Central memory CD8-positive, alpha-beta T cell (primary cell): Measurements from ENCODE around the gene EXOC3L4.
A peak's percentile ranks its signal among the peaks of the same experiment; 100 is the strongest.
"Not testable (repeated sequence)": the region's sequence is repeated elsewhere in the genome, so short reads cannot be mapped to it uniquely, and the experiment has no call there.

Experiments used
- ATAC-seq: fragments of 150-1000 bp; cut with Tn5 transposase; replicated peaks from 2 replicates; pipeline ENCODE4 v1.10.0; 2022; ENCODE audit warnings: mild to moderate bottlenecking, moderate FRiP score, moderate number of reproducible peaks; ENCODE audit not compliant: poor library complexity, severe bottlenecking; ENCODE audit errors: extremely low read depth
- DNase-seq, 2 donors: peaks; one replicate each; pipeline ENCODE4 v3.0.0; 2021; ENCODE audit warnings: low spot score in 2 of 2
- H3K27ac Mint-ChIP-seq: one replicate; pipeline ENCODE4 v1.8.0; 2022; ENCODE audit warnings: low read depth, mild to moderate bottlenecking, moderate library complexity, mixed read lengths
- H3K27me3 Mint-ChIP-seq: one replicate; pipeline ENCODE4 v1.8.0; 2022; ENCODE audit warnings: mixed read lengths
- H3K36me3 Mint-ChIP-seq: one replicate; pipeline ENCODE4 v1.8.0; 2022; ENCODE audit warnings: mild to moderate bottlenecking, moderate library complexity, mixed read lengths; ENCODE audit not compliant: insufficient read depth
- H3K4me1 Mint-ChIP-seq: one replicate; pipeline ENCODE4 v1.8.0; 2022; ENCODE audit warnings: mixed read lengths
- H3K4me3 Mint-ChIP-seq: one replicate; pipeline ENCODE4 v1.8.0; 2022; ENCODE audit warnings: mild to moderate bottlenecking, moderate library complexity, mixed read lengths
- H3K9me3 Mint-ChIP-seq: one replicate; pipeline ENCODE4 v1.8.0; 2022; ENCODE audit warnings: mixed read lengths

Gene EXOC3L4

DNA sequence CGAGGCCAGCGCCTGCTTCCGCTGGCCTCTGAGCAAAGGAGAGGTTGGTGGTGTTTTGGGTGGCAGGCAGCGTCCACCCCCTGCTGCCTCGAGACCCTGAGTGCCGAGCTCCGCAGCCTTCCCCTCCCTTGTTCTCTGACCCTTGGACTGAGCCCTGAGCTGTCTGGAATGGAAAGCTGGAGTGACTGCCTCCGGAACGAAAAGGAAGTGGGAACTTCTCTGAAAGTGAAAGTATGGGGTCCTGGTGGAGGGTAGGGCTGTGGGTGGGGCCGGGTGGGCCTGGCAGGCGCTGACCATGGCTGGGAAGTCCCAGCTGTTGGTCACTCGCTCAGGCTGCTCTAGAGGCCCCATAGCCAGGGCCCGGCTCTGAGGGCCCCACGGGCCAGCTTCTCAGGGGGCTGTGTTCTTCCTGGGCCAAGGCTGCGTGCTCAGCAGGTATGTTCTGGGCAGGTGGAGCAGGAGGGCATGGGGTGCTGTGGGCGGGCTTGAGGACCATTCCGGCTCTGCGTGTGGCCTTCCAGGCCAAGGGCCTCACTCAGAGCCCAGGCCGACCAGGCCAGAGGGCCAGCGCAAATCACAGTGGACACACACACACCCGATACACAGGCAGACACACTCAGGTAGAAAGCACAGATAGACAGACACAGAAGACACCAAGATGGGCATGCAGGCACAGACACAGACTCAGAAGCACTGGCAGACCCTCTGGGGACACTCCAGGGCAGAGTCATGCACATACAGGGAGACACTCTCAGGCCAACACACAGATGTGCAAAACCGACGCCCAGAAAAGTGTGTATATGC is at the start of gene EXOC3L4:
TSS of gene EXOC3L4 (plus strand) at position 320 of the 804 bp plus-strand sequence. CDS start 5,495 bp downstream, outside the sequence.
- no peak within 1 kb of the TSS for H3K4me3 Mint-ChIP-seq
- no peaks in the 10 kb centered on the region for H3K4me1 Mint-ChIP-seq
- no peaks in the 10 kb centered on the region for H3K9me3 Mint-ChIP-seq
- ATAC-seq (no peak), DNase-seq (no peak)
- H3K36me3 Mint-ChIP-seq = no peaks in the 10 kb centered on the region
- H3K27ac Mint-ChIP-seq = no peak within 1 kb of the TSS
- peaks cover 19% of the 10 kb centered on the region for H3K27me3 Mint-ChIP-seq

DNA sequence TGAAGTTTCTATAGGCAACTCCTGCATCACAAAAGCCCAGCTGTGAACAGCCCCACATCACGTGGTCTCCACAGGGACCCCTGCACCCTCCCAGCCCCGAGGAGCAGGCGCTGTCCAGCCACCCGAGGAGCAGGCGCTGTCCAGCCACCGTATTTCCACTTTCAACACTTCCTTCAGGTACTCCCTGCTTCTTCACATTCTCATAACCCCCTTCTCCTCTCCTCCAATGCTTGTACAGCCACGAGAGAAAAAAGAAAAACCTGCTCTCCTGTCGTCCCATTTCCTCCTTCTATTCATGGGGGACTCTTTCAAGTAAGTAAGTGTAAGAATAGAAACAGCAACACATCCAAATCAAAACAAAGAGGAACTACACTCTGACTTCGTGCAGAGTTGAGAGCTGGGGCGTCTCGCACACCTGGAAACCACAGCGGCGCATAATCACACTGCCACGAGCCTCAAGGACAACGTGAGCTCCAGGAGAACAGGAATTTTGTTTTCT is 49.1 kb upstream of the EXOC3L4 start:
- Mint-ChIP-seq H3K9me3 (no peaks in the 10 kb centered on the region), H3K27ac (no peak overlapping the region), H3K27me3 (peaks cover 42% of the 10 kb centered on the region), H3K4me3 (no peak overlapping the region), H3K4me1 (peaks cover 7% of the 10 kb centered on the region), H3K36me3 (peaks cover 2% of the 10 kb centered on the region)
- DNase-seq (no peak), ATAC-seq (no peak)

DNA sequence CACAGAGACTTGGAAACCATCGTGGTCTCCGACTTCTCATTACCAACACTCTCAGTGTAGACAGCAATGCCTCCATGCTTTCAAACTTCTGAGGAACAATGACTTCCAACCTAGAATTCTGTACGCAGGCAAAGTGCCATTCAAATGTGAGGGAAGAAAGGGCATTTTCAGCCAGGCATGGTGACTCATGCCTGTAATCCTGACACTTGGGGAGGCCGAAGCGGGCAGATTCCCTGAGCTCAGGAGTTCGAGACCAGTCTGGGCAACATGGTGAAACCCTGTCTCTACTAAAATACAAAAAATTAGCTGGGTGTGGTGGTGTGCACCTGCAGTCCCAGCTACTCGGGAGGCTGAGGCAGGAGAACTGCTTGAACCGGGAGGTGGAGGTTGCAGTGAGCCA is 47.1 kb upstream of the EXOC3L4 start:
- peaks cover 38% of the 10 kb centered on the region for H3K27me3 Mint-ChIP-seq
- H3K4me3 Mint-ChIP-seq = not testable (repeated sequence)

DNA sequence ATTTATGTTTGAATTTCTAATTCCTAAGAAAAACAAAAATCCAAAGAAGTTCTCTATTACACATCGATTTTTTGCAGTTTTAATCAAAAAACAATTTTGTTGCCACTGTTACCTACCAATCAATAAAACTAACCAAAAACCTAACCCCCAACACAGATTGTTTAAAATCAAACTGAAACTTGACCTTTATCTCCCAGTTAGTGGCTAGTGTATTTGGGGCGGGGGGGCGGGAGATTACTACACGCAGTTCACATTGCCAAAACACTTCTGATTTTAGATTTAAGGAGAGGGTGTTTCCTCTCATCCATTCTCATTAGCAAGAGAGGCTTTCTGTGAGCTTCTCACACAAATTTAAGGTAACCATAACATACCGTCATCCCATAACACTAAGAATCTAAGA is 43.6 kb upstream of the EXOC3L4 start:
- no peak overlapping the region for H3K27ac Mint-ChIP-seq
- H3K4me3 Mint-ChIP-seq = no peak overlapping the region
- no peaks in the 10 kb centered on the region for H3K9me3 Mint-ChIP-seq
- H3K4me1 Mint-ChIP-seq = no peaks in the 10 kb centered on the region
- DNase-seq (no peak), ATAC-seq (no peak)
- H3K36me3 Mint-ChIP-seq = peaks cover 2% of the 10 kb centered on the region
- peaks cover 41% of the 10 kb centered on the region for H3K27me3 Mint-ChIP-seq

More for the DNA sequence above, 47.1 kb upstream of the EXOC3L4 start:
- DNase-seq, H3K4me1 Mint-ChIP-seq, H3K36me3 Mint-ChIP-seq, H3K27ac Mint-ChIP-seq, H3K9me3 Mint-ChIP-seq, ATAC-seq: not testable (repeated sequence)

DNA sequence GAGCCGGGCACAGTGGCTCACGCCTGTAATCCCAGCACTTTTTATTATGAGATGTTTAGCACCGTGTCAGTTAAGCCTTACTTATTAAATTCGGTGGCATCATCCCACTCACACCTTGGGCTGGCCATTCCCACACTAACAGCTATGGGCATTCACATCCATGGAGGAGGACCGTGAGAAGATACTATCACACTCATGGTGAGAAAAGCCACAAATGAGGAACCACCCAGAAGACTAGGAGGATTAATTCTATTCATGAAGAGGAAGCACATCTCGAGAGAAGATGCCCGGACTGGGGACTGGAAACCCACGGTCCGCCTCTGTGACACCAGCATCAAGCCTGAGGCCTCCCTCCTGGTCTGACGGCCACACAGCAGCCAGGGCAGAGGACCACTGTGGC is 42.1 kb upstream of the EXOC3L4 start:
- peaks cover 7% of the 10 kb centered on the region for H3K4me1 Mint-ChIP-seq

DNA sequence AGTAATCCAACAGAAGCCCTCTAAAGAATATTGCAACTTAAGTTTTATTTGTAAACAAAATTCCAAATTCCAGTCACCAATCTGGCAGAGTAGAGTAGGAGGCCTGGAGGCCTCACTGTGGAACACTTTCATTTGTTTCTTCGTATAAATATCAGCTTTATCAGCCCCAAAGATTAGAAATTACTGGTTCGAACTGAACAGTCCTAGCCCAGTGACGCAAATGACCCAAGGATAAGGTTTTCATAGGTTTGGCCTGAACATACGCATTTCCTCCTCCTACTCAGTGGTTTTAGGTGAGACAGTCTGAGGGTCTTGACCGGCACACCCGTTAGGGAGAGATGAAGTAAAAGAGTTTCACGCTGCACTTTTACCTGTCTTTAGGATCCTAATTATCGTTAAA is 38.8 kb upstream of the EXOC3L4 start:
- ATAC-seq (no peak), DNase-seq (no peak)
- no peaks in the 10 kb centered on the region for H3K9me3 Mint-ChIP-seq
- no peak overlapping the region for H3K27ac Mint-ChIP-seq
- peaks cover 1% of the 10 kb centered on the region for H3K36me3 Mint-ChIP-seq
- peaks cover 7% of the 10 kb centered on the region for H3K4me1 Mint-ChIP-seq
- H3K27me3 Mint-ChIP-seq = peaks cover 53% of the 10 kb centered on the region
- peak overlapping the region; percentile 60 for H3K4me3 Mint-ChIP-seq

More for the DNA sequence above, 42.1 kb upstream of the EXOC3L4 start:
- ATAC-seq (no peak), DNase-seq (no peak)
- H3K27ac Mint-ChIP-seq = no peak overlapping the region
- no peak overlapping the region for H3K4me3 Mint-ChIP-seq
- peaks cover 2% of the 10 kb centered on the region for H3K36me3 Mint-ChIP-seq
- peaks cover 36% of the 10 kb centered on the region for H3K27me3 Mint-ChIP-seq
- H3K9me3 Mint-ChIP-seq = no peaks in the 10 kb centered on the region

DNA sequence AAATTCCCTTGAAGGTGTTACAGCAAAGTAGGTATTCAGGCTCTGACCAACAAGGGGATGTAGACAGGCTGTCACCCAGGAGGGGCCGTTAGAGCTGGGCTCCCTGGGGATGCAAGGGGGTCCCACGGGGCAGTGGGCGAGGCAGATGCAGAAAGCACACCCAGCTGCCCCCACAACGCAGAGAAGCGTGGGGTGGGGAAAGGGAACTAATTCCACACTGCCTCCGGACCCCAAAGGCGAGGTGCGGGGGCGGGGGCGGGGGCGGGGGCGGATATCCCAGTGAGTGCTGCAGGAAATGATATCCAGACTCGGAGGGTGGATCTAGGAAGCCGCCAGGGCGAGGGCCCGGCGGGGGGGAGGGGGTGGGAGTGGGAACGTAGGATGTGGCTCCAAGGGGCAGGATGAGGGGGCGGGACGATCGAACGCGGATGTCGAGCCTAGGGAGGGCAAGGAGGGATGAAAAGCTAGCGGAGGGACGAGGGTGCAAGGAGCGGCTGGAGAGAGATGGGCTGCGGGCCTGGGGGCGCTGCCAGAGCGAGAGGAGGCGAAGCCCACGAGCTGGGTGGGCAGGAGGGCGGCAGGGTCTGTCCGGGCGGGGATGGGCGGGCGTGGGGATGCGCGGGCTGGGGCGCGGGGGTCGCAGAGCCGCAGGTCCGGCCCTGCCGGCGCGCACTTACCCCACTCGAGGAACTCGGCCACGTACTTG is 38.0 kb upstream of the EXOC3L4 start:
- Mint-ChIP-seq H3K27ac (no peak overlapping the region), H3K4me3 (peak overlapping the region; percentile 60), H3K27me3 (peaks cover 53% of the 10 kb centered on the region), H3K9me3 (no peaks in the 10 kb centered on the region), H3K36me3 (peaks cover 1% of the 10 kb centered on the region), H3K4me1 (peaks cover 7% of the 10 kb centered on the region)
- no peak for DNase-seq
- no peak for ATAC-seq

DNA sequence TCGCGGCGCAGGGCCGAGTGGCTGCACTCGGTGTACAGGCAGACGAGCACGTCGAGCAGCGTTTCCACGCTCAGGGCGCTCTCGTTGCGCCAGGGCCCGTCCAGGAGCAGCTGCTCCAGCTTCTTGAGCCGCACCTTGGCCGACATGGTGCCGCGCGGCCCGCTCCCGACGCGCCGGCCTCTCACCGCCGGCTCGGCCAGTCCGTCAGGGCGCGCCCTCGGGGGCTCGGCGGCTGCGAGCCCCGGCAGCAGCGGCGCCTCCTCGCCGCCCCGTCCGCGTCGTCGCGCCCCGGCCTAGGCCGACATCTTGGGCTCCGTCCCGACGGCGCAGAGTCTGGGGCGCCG is 37.5 kb upstream of the EXOC3L4 start:
- no peak for DNase-seq
- peaks cover 1% of the 10 kb centered on the region for H3K36me3 Mint-ChIP-seq
- ATAC-seq = no peak
- peaks cover 7% of the 10 kb centered on the region for H3K4me1 Mint-ChIP-seq
- peaks cover 53% of the 10 kb centered on the region for H3K27me3 Mint-ChIP-seq
- H3K9me3 Mint-ChIP-seq = no peaks in the 10 kb centered on the region
- H3K27ac Mint-ChIP-seq = no peak overlapping the region
- no peak overlapping the region for H3K4me3 Mint-ChIP-seq

DNA sequence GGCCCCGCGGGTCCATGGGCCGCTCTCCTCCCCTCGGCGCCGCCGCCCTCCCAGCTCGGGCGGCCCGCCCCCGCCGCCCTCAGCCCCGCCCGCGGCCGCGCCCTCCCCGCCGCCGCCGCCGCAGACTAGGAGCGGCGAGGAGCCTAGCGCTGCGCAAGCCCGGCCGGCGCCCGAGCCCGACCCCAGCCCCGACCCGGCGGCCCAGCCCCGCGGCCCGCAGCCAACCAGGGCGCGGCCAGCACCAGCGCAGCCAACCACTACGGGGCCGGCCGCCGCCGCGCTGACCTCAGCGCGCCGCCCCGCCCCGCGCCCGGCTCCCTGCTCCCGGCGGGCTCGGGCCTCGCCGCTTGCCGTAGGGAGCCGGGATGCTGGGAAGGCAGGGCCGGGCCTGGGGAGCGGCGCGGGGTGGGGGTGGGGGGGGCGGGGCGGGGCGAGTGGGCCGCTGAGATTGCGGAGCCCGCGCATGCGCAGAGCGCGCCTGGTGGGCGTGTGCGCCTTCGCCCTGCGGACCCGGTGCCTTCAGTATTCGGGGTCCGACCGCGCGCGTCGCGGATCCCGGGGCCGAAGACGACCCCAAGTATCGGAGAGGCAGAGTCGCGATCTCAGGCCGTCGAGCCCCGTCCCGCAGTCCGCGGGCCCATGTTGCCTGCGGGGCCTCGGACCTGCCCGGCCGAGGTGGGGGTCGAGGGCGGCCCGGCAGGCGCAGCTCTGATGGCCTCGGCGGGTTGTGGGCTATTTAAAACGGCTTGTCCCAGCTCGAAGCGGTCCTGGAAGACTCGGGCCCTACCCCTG is 37.0 kb upstream of the EXOC3L4 start, which contains the start of gene CDC42BPB:
TSS of gene CDC42BPB (minus strand) at position 178 of the 792 bp plus-strand sequence. CDS start 376 bp downstream, outside the sequence.
- Mint-ChIP-seq H3K27ac (no peak within 1 kb of the TSS), H3K36me3 (peaks cover 1% of the 10 kb centered on the region), H3K4me1 (peaks cover 7% of the 10 kb centered on the region), H3K27me3 (peaks cover 53% of the 10 kb centered on the region), H3K9me3 (no peaks in the 10 kb centered on the region), H3K4me3 (peak within 1 kb of the TSS; percentile 60)
- DNase-seq (peak in 1 of 2 donors; percentile 22), ATAC-seq (peak; percentile 79)

DNA sequence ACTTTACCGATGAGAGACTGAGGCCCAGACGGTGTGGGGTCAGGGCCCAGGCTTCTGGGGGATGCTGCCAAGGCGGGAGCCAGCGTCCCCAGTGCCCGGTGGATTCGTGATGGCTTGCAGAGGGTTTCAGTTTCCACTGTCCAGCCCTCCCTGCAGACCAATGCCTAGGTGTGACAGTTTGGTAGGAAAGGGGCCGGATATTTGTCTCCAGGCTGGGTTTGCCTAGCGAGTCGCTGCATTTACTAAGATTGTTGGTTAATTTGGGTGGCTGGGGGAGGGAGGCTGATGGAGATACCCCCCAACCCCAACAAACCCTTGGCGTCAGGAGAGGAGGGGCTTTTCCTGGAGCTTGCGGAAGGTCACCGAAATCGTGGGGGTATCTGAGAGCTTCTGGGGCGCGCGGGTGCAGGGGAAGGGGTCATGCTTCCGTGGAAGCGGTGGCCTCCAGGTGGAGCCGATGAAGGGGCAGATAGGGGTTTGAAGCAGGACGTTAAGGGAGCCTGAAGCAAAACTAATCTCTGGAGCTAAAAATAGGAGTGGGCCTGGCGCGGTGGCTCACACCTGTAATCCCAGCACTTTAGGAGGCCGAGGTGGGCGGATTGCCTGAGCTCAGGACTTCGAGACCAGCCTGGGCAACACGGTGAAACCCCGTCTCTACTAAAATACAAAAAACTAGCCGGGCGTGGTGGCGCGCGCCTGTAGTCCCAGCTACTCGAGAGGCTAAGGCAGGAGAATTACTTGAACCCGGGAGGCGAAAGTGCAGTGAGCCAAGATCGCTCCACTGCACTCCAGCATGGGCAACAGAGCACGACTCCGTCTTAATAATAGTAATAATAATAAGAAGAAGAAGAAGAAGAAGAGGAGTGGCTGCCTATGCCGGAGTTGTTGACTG is 36.1 kb upstream of the EXOC3L4 start:
- DNase-seq = no peak
- Mint-ChIP-seq H3K9me3 (no peaks in the 10 kb centered on the region), H3K27ac (no peak overlapping the region)

DNA sequence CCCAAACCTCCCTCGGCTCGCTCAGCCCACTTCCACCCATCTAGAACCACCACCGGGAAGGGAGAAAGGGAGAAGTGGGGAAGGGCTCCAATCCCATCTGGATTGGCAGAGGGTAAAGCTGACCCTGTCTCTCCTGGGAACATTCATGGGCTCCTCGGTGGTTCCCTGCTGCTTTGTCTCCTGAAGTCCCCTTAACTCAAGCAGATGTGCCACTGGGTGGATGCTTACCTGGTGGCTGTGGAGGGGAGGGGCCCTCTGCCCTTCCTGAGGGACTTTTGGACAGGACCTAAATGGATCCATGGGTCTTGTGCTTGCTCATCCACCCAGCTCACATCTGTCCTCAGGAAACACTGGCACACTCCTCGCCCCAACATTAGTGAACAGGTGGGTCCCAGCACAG is 35.0 kb upstream of the EXOC3L4 start:
- no peak for DNase-seq
- Mint-ChIP-seq H3K27me3 (peaks cover 46% of the 10 kb centered on the region), H3K9me3 (no peaks in the 10 kb centered on the region), H3K27ac (no peak overlapping the region), H3K4me1 (peaks cover 7% of the 10 kb centered on the region), H3K36me3 (peaks cover 1% of the 10 kb centered on the region), H3K4me3 (no peak overlapping the region)
- ATAC-seq = no peak

More for the DNA sequence above, 36.1 kb upstream of the EXOC3L4 start:
- peak overlapping the region; percentile 20 for H3K4me3 Mint-ChIP-seq
- H3K36me3 Mint-ChIP-seq = peaks cover 1% of the 10 kb centered on the region
- peaks cover 7% of the 10 kb centered on the region for H3K4me1 Mint-ChIP-seq
- no peak for ATAC-seq
- peaks cover 53% of the 10 kb centered on the region for H3K27me3 Mint-ChIP-seq
